OCI-LY1 (cell line): ENCODE measurements around the gene TFB2M.

Source experiments
- CTCF ChIP-seq: fragments of 200-600 bp; sonication (generic), shearing (Covaris generic); IDR thresholded peaks from 2 replicates; pipeline ENCODE4 v1.5.1; 2017; ENCODE audit warnings: mild to moderate bottlenecking, antibody characterized with exemption, low read length, moderate library complexity, mixed read lengths
- EZH2 ChIP-seq: fragments of 200-600 bp; sonication (generic), shearing (Covaris generic); IDR thresholded peaks from 2 replicates; pipeline ENCODE4 v1.8.0; 2017; ENCODE audit warnings: borderline replicate concordance, mixed run types, mild to moderate bottlenecking, antibody characterized with exemption, low read length, moderate library complexity, mixed read lengths

GRCh38 chr1:246549665-246550064 is 16.4 kb downstream of the TFB2M start:
- TF ChIP-seq CTCF (no peak), EZH2 (no peak)
